Stimulated activated CD4-positive, alpha-beta T cell treated with anti-CD3 and anti-CD28 coated beads, Interleukin-4, amount 100 ng/mL, for 24 hours (primary cell): ENCODE data around the gene NKIRAS2.

ENCODE experiments used
- DNase-seq: peaks from one replicate; pipeline ENCODE4 v3.0.0-alpha.2; 2020

NKIRAS2 gene

GRCh38 chr17:42019509-42020404 lies at the start of gene NKIRAS2:
Gene NKIRAS2 (plus strand): TSS chr17:42020090. CDS start chr17:42021578, 1,488 bp downstream.
- peak; percentile 96 for DNase-seq

- DNase-seq, result no peak
Observed at GRCh38 chr17:41970901-41971331, 49.0 kb upstream of the NKIRAS2 start.

- DNase-seq, result no peak
Observed at GRCh38 chr17:41971721-41972523, 48.0 kb upstream of the NKIRAS2 start.

- no peak for DNase-seq
Observed at GRCh38 chr17:41972571-41973407, 47.1 kb upstream of the NKIRAS2 start.

GRCh38 chr17:41973408-41973811 lies 46.5 kb upstream of the NKIRAS2 start:
- no peak for DNase-seq

- no peak for DNase-seq
Observed at GRCh38 chr17:41974031-41974430, 45.9 kb upstream of the NKIRAS2 start.

GRCh38 chr17:41974658-41975057 lies 45.2 kb upstream of the NKIRAS2 start:
- DNase-seq, result no peak

GRCh38 chr17:41975099-41976083 lies 44.5 kb upstream of the NKIRAS2 start:
- DNase-seq, result no peak

GRCh38 chr17:41976142-41976768 lies 43.6 kb upstream of the NKIRAS2 start:
- no peak for DNase-seq

GRCh38 chr17:41977991-41978390 lies 41.9 kb upstream of the NKIRAS2 start:
- no peak for DNase-seq

GRCh38 chr17:41982026-41982760 lies 37.7 kb upstream of the NKIRAS2 start:
- DNase-seq, result no peak

GRCh38 chr17:41984454-41984853 lies 35.4 kb upstream of the NKIRAS2 start:
- no peak for DNase-seq

GRCh38 chr17:41985919-41986318 lies 34.0 kb upstream of the NKIRAS2 start:
- no peak for DNase-seq

- no peak for DNase-seq
Observed at GRCh38 chr17:41986634-41987033, 33.3 kb upstream of the NKIRAS2 start.

- no peak for DNase-seq
Observed at GRCh38 chr17:41987642-41988041, 32.2 kb upstream of the NKIRAS2 start.

GRCh38 chr17:41988418-41988817 lies 31.5 kb upstream of the NKIRAS2 start:
- DNase-seq, result no peak

GRCh38 chr17:41989702-41990419 lies 30.0 kb upstream of the NKIRAS2 start:
- DNase-seq, result no peak

GRCh38 chr17:41992576-41992975 lies 27.3 kb upstream of the NKIRAS2 start:
- no peak for DNase-seq

- DNase-seq, result no peak
Observed at GRCh38 chr17:41996855-41997164, 23.1 kb upstream of the NKIRAS2 start.

- DNase-seq, result no peak
Observed at GRCh38 chr17:41998497-41998896, 21.4 kb upstream of the NKIRAS2 start.
